ENCODE measurements around the gene VOPP1. TPM values are rescaled to one million over a fixed set of nuclear protein-coding genes. Genes with fewer than 3 reads are reported as not detected.

The VOPP1 gene
- total and polyA plus RNA-seq, 2 of the 13 experiments (the other 11 are each of a cell fraction or from before 2014, with no cell fraction given): 21.8 to 55.3 TPM

- TF ChIP-seq ZNF614 (CRISPR knock-in tag; IDR thresholded peaks at IDR 0.05; ENCODE audit: borderline replicate concordance): no peak
- TF ChIP-seq TAF15 (IDR thresholded peaks at IDR 0.05; ENCODE audit: low read depth, low read length, poor library complexity, severe bottlenecking): no peak
- peak; percentile 47 for TF ChIP-seq FOSL2 (CRISPR knock-in tag; IDR thresholded peaks at IDR 0.05)
- peak; percentile 98 for TF ChIP-seq ZBTB2 (CRISPR knock-in tag; IDR thresholded peaks at IDR 0.05; ENCODE audit: low read depth)
- TF ChIP-seq NR2C2 (CRISPR knock-in tag; IDR thresholded peaks at IDR 0.05; ENCODE audit: borderline replicate concordance): peak; percentile 76
- TF ChIP-seq ZNF580 (CRISPR knock-in tag; IDR thresholded peaks at IDR 0.05; ENCODE audit: borderline replicate concordance, low read depth): 0 out of 2 replicates have a peak, but pooled peaks have one; percentile 37
- no peak for TF ChIP-seq ZKSCAN1 (IDR thresholded peaks at IDR 0.05; ENCODE audit: low read length)
- TF ChIP-seq ZNF780A (CRISPR knock-in tag; IDR thresholded peaks at IDR 0.05): 0 out of 2 replicates have a peak, but pooled peaks have one; percentile 39
- no peak for TF ChIP-seq ZBED4 (CRISPR knock-in tag; IDR thresholded peaks at IDR 0.05; ENCODE audit: borderline replicate concordance)
- peak; percentile 62; the same call in 1 of the 2 replicates for TF ChIP-seq ZNF605 (CRISPR knock-in tag; IDR thresholded peaks at IDR 0.05)
- TF ChIP-seq ZNF343 (CRISPR knock-in tag; IDR thresholded peaks at IDR 0.05): peak; percentile 68; the same call in 1 of the 2 replicates
- no peak for TF ChIP-seq STAG1 (CRISPR knock-in tag; IDR thresholded peaks at IDR 0.05)
- TF ChIP-seq ZSCAN29 (CRISPR knock-in tag; conservative IDR thresholded peaks at IDR 0.05): no peak
- TF ChIP-seq ZNF761 (CRISPR knock-in tag; conservative IDR thresholded peaks at IDR 0.05): peak; percentile 75; the same call in 1 of the 2 replicates
- TF ChIP-seq CHD2 (IDR thresholded peaks at IDR 0.05; ENCODE audit: low read depth, low read length): peak; percentile 76
- TF ChIP-seq SNAI1 (CRISPR knock-in tag; IDR thresholded peaks at IDR 0.05; ENCODE audit: borderline replicate concordance): no peak
- peak; percentile 27; the same call in 1 of the 2 replicates for TF ChIP-seq FOXP4 (CRISPR knock-in tag; IDR thresholded peaks at IDR 0.05)
- TF ChIP-seq KDM4B (CRISPR knock-in tag; IDR thresholded peaks at IDR 0.05): no peak
- TF ChIP-seq ZNF546 (CRISPR knock-in tag; conservative IDR thresholded peaks at IDR 0.05): peak; percentile 62; the same call in 1 of the 2 replicates
- peak; percentile 41; the same call in 1 of the 2 replicates for TF ChIP-seq ELF3 (CRISPR knock-in tag; IDR thresholded peaks at IDR 0.05)
- TF ChIP-seq ZNF556 (CRISPR knock-in tag; IDR thresholded peaks at IDR 0.05; ENCODE audit: borderline replicate concordance): peak; percentile 73; the same call in 1 of the 2 replicates
- peak; percentile 96 for TF ChIP-seq ZNF746 (CRISPR knock-in tag; IDR thresholded peaks at IDR 0.05)
Observed at GRCh38 chr7:55571511-55572377, 558 bp downstream of the VOPP1 start (continued).

Data from HepG2 (cell line).